Cardiac fibroblast (primary cell): Measurements from ENCODE around the gene TNFRSF14.

Experiments
- DNase-seq, 2 donors: peaks; one replicate each; pipeline versions ENCODE4 v3.0.0 to v3.0.0-alpha.2; 2010; ENCODE audit warnings: low read depth in 2 of 2
- H3K4me3 ChIP-seq, 2 donors: replicated peaks in 1 of 2; 1 replicate in 1 of 2; 2 replicates in 1 of 2; pipeline ENCODE4 v1.5.1; 2011; ENCODE audit warnings: low read depth in 2 of 2, low read length in 2 of 2, mild to moderate bottlenecking in 2 of 2, moderate library complexity in 1 of 2
- CTCF ChIP-seq: IDR thresholded peaks from one replicate; pipeline ENCODE4 v1.5.1; 2011; ENCODE audit warnings: low read depth, mild to moderate bottlenecking, low read length, inconsistent platforms

The TNFRSF14 gene

GRCh38 chr1:2516946-2517345 lies 39.2 kb upstream of the TNFRSF14 start:
- no peak overlapping the region for H3K4me3 ChIP-seq
- no peak for DNase-seq
- no peak for TF ChIP-seq CTCF

GRCh38 chr1:2517966-2518365 lies 38.2 kb upstream of the TNFRSF14 start:
- H3K4me3 ChIP-seq, result no peak overlapping the region
- no peak for TF ChIP-seq CTCF
- DNase-seq, result no peak

GRCh38 chr1:2518528-2518927 lies 37.6 kb upstream of the TNFRSF14 start:
- no peak for TF ChIP-seq CTCF
- no peak for DNase-seq
- H3K4me3 ChIP-seq, result no peak overlapping the region

- H3K4me3 ChIP-seq, result no peak overlapping the region
- no peak for TF ChIP-seq CTCF
Measured at GRCh38 chr1:2519029-2519685, 37.0 kb upstream of the TNFRSF14 start.

GRCh38 chr1:2519729-2520128 lies 36.4 kb upstream of the TNFRSF14 start:
- H3K4me3 ChIP-seq, result no peak overlapping the region
- DNase-seq, result no peak
- TF ChIP-seq CTCF, result no peak

More at GRCh38 chr1:2519029-2519685, 37.0 kb upstream of the TNFRSF14 start:
- no peak for DNase-seq

- no peak overlapping the region for H3K4me3 ChIP-seq
- TF ChIP-seq CTCF, result no peak
- no peak for DNase-seq
Measured at GRCh38 chr1:2520206-2520605, 36.0 kb upstream of the TNFRSF14 start.

GRCh38 chr1:2520806-2521205 lies 35.4 kb upstream of the TNFRSF14 start:
- no peak for TF ChIP-seq CTCF
- no peak for DNase-seq

More at GRCh38 chr1:2520806-2521205, 35.4 kb upstream of the TNFRSF14 start:
- no peak overlapping the region for H3K4me3 ChIP-seq
